GM18526 (cell line): ENCODE data around the gene ZMYND19.
A peak's percentile ranks its signal among the peaks of the same experiment; 100 is the strongest.

Experiments used
- POLR2A ChIP-seq: IDR thresholded peaks from 3 replicates; pipeline ENCODE4 v1.6.1; 2011; ENCODE audit not compliant: insufficient read length; ENCODE audit errors: extremely low read depth

ZMYND19 gene

DNA sequence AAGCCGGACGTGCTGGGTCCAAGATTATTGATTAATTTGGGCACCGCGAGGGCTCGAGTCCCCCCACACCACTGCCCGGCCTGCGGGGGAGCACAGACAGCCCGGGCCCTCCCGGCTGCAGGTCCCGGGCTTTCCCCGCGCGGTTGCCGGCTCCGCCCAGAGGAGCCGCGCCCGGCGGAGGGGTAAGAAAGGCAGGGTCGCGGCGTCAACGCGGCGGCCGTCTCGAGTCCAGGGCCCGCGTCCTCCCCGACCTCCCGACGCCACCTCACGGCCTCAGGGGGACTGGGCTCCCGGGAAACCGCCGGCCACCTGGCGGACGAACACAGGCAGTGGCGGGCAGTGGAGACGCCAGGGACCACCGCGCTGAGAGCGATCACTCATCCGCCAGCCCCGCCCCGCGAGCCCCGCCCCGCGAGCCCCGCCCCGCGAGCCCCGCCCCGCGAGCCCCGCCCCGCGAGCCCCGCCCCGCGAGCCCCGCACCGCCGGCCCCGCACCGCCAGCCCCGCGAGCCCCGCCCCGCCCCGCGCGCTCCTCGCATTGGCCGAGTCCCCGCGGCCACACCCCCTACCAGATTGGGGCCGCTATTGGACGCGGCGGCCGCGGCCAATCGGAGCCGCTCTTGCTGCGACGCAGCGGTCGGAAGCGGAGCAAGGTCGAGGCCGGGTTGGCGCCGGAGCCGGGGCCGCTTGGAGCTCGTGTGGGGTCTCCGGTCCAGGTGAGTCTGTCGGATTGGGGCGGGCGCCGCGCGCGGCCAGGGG is 38.9 kb downstream of the ZMYND19 start, which contains the start of gene MRPL41:
Gene MRPL41 (plus strand): TSS at position 616 of the 758 bp plus-strand sequence. CDS start 203 bp downstream, outside the sequence.
- TF ChIP-seq POLR2A = peak; percentile 89

DNA sequence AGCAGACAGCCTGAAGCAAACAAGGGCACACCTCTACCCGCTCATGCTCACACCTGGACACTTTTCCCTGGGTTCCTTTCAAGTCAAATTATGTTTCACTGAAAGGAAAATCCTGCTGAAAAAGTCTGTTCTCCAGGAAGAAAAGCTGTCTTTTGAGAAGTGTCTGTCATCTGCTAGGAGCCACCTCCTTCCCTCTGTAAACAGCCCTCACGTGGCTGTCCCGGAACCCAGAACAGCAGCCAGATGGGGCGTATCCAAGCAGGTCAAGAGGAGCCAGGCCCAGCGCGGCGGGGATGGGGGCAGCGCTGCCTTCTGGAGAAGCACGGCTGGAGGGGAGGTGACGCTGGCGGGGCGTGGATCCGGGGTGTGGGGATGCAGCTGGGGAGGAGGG is 40.1 kb downstream of the ZMYND19 start, which contains the start of gene PNPLA7:
Gene PNPLA7 (minus strand): TSS at position 172 of the 391 bp plus-strand sequence. CDS start 205 bp downstream, outside the sequence.
- no peak for TF ChIP-seq POLR2A

DNA sequence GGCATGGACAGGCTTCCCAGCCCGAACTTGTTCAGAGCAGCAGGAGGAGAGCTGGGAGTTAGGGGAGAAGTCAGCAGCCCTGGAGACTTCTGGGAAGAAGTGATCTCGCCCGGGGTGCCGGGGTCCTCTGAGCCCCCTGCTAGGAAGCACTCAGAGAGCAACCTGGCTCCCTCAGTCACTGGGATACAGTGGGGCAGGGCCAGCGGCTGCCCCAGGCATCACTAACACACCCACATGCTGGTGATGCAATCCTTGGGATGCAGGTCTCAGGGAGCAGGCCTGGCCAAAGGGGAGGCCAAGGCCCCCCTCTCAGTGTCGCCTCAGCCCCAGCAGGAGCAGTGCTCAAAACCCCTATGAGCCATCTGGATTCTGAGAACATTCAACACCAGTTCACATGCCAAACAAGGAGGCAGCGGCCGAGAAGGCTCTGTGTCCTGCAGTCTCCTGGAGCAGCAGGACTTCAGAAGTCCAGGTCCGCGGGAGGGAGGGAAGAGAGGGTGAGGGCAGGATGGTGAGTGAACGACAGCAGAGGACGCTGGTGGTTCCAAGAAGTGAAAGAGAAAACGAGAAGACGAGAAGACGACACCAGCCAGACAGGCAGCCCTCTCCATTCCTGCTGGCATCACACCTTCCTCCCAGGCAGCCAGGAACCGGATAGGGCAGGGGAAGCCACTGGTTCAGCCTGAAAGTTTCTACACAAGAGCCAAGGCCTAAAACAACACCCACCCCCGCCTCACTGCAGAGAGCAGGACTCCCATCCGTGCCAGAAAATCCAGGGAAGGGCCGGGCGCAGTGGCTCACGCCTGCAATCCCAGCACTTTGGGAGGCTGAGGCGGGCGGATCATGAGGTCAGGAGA is 42.4 kb downstream of the ZMYND19 start:
- no peak for TF ChIP-seq POLR2A

DNA sequence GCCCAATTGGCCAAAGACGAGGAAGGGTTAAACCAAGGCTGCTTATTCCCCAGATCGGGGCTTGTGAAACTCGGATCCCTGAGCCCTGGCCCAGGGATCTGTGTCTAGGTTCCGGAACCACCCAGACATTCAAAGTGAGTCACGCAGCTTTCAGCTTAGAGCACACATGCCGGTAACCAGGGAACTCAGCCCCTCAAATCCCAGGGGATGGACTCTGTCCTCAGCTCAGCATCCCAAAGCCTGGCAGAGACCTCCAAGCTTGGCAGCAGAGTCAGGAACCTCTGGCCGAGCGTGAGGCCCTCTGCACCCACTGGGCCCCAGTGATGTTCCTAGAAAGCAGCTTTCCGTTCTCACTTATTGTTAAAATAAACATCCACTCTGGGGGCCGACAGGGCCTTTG is 45.2 kb downstream of the ZMYND19 start:
- TF ChIP-seq POLR2A = no peak

DNA sequence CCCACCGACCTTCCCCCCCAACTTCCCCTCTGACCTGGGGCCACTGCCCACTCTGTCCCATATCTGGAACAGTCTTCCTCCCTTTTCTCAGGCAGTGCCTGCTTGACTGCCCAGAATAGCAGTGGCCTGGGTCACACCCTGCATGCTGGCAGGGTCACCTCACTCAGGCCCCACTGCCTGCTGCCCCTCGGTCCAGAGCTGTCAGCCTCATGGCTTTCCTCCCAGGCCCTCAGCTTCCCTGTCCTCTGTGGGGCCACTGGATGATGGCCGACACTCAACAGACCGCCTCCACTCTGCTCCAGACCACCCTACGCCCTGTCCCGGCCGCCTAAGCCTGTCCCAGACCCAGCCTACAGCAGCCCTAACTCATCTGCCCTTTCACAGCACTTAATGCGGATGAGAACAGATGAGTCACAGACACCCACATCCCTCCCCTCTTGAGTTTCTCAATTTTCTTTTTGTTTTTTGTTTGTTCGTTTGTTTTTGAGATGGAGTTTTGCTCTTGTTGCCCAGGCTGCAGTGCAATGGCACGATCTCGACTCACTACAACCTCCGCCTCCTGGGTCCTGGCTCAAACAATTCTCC is 46.0 kb downstream of the ZMYND19 start:
- no peak for TF ChIP-seq POLR2A

DNA sequence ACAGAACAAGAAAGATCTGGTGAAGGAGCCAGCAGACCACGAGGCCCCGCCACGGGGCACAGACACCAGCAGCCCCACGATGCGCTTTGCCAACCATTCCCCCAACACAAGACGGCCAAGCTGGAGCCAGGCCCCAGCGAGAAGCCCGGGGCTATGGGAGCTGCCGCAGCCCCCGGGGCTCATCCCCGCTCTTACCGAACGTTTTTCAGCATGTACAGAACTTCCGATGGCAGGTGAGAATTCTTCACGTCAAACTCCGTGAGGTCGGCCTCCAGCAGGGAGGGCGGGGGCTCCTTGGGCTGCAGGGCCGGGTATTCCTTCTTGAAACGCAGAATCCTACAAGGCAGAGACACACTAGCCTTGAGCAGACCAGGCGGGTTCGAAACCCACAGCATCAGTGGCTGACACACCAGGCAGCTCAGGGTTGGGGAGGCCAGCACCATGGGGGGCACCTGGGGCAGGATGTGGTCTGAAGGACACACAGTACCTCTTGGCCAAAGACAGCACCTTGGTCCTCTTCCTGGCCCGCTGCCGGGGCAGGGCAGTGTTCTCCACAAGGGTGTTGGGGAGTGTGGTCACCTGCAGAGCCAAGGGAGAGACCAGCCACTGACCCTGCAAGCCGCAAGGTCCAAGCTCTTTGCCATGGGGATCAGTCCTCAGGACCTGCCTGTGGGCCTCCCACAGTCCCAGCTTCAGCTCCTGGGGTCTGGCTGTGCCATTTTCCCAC is 46.9 kb downstream of the ZMYND19 start:
- no peak for TF ChIP-seq POLR2A

DNA sequence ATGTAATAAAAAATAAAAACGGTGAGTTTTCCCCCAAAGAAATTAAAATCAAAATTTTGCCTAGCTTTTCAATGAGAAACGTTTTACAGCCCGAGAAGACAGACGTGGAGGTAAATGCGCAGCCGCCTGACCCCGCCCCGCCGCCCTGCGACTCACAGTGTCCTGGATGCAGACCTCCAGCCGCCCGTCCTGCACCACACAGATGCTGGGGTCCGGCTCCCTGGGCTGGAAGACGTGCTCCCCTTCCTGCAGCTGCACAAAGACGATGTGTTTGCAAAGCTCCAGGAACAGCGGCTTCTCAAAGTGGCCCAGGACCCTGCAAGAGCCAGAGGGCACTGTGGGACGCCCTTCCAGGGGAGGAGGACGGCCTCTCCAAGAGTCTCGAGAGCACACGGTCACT is 47.8 kb downstream of the ZMYND19 start:
- no peak for TF ChIP-seq POLR2A

DNA sequence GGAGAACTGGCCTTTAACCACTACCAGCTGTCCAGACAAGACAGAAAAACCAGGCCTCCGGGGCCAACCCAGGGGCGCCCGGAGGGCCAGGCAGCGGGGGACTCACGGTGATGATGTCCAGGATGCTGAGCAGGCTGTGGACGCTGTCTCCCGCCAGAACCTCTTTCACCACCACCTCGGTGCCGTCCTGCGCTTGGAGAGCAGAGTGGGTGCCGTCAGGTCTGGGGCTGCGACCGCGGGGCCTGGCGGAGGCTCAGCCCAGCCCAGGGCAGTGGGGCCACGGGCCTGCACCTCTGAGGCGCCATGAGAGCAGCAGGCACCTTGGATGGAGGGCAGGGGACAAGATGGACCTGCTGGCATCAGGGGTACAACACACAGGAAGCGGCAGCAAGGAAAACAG is 49.8 kb downstream of the ZMYND19 start:
- no peak for TF ChIP-seq POLR2A

DNA sequence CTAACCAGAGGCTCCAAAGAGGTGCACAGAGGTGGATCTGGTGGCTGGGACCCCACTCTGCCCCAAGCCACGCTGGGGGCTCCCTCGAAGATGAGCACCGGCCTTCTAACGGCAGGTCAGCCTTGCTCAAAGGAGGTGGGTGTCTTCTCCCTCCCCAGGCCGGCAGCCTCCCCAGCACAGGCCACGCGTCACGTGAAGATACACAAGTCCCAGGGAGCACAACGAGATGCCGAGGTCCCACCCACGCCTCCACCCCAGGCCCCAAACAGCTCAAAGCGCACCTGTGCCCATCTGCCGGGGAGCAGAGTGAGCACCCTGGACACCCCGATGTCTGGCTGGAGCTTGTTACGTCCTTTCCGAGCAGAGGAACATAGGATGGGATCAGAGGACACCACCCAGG is 52.3 kb downstream of the ZMYND19 start:
- no peak for TF ChIP-seq POLR2A

DNA sequence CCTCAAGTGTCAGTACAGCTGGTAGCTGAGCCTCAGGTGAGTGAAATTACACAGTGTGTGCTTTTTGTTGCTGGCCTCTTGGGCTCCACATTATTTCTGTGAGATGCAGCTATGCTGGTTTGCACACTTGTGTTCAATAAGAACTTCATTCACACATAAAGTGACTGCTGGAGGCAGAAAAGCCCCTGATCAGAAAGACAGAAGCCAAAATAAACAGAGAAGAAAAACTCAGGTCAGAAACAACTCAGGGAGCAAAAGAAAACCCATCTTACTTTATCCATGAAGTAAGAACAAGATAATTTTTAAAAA is 55.2 kb downstream of the ZMYND19 start:
- TF ChIP-seq POLR2A = no peak

DNA sequence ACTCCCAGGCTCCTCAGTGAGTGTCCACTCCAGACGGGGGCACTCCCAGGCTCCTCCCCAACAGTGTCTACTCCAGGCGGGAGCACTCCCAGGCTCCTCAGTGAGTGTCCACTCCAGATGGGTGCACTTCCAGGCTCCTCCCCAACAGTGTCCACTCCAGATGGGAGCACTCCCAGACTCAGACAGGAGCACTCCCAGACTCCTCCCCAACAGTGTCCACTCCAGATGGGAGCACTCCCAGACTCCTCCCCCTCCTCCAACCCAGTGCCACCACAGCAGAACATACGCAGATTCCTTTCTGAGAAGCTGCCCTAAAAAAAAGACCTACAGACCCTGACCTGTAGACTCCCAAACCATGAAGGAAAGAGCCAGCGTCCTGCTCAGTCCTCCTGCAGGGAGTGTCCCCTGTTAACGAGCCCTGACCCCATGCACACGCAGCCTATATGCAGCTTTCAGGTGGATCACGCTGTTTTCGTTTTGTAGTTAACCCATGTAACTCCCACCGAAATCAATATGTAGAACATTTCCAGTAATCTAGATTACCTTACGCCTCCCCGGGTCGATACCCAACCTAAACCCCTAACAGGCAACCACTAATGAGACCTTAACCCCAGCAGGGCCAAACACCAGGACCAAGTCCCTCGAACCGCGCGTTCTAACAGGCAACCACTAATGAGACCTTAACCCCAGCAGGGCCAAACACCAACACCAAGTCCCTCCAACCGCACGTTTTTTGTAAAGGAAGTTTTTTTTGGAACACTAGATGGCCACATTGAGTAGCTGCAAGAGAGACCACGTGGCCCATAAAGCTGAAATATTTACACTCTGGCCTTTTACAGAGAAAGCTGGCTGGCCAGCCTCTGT is 55.8 kb downstream of the ZMYND19 start:
- no peak for TF ChIP-seq POLR2A
